A673 (cell line): ENCODE results near the gene REXO1.

Source experiments
- EZH2 ChIP-seq: fragments of 200-600 bp; sonication (generic); IDR thresholded peaks from 2 replicates; pipeline ENCODE4 v1.6.1; 2017; ENCODE audit warnings: borderline replicate concordance, low read depth, mild to moderate bottlenecking, mixed read lengths, antibody characterized with exemption, low read length; ENCODE audit not compliant: poor library complexity, severe bottlenecking
- TF ChIP-seq, protein P1 (sequence below): fragments of 300-800, 200-600 bp; sonication (generic); conservative IDR thresholded peaks from 2 replicates; pipeline ENCODE4 v1.5.1; 2017; ENCODE audit warnings: low read depth, mild to moderate bottlenecking, antibody characterized with exemption, low read length, moderate library complexity, mixed read lengths

DNA sequence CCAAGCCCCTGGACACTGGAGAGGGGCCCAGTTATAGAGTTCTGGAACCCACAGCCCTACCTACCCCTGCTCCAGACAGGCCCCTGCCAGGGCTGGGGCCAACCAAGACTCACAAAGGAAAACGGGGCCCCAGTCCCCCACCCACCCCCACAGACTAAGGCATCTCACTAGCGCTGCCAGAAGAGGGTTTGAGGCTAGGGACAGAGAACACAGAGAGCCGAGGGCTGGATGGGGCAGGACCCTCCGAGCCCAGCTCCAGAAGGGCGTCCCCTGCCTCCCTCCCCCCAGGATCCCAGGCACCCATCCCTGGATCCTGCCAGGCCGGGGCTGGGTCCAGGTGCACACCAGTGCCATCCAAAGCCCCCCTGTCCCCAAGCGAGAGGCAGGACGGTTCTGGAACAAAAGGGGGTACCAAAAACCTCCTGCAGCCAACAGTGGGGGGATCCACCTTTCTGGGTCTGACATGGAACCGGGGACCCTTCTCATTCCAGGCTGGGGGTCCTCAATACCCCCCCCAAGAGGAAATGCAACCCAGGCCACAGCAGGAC is 4.4 kb upstream of the REXO1 start:
- TF ChIP-seq, protein P1, sequence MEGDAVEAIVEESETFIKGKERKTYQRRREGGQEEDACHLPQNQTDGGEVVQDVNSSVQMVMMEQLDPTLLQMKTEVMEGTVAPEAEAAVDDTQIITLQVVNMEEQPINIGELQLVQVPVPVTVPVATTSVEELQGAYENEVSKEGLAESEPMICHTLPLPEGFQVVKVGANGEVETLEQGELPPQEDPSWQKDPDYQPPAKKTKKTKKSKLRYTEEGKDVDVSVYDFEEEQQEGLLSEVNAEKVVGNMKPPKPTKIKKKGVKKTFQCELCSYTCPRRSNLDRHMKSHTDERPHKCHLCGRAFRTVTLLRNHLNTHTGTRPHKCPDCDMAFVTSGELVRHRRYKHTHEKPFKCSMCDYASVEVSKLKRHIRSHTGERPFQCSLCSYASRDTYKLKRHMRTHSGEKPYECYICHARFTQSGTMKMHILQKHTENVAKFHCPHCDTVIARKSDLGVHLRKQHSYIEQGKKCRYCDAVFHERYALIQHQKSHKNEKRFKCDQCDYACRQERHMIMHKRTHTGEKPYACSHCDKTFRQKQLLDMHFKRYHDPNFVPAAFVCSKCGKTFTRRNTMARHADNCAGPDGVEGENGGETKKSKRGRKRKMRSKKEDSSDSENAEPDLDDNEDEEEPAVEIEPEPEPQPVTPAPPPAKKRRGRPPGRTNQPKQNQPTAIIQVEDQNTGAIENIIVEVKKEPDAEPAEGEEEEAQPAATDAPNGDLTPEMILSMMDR: no peak
- TF ChIP-seq EZH2: no peak
